CD8-positive, alpha-beta memory T cell (primary cell): ENCODE data around the gene TBC1D2B. TPM values are rescaled to one million over a fixed set of nuclear protein-coding genes. Genes with fewer than 3 reads are reported as not detected.

ENCODE experiments used
- CTCF ChIA-PET: fragments of 350-600 bp; sonication (Branson Sonifier 250); formaldehyde crosslinking; loops from one replicate; lab custom pipeline; 2021; ENCODE audit warnings: antibody characterized with exemption; lab: Charles Lee
- POLR2A ChIA-PET: fragments of 350-600 bp; sonication (Branson Sonifier 250); formaldehyde crosslinking; loops from one replicate; lab custom pipeline; 2021; ENCODE audit warnings: antibody characterized with exemption; lab: Charles Lee
- DNase-seq, 5 donors: peaks; one replicate each; pipeline versions ENCODE4 v3.0.0 to v3.0.0-alpha.2; 2020 to 2022; ENCODE audit warnings: mixed read lengths in 1 of 5
- H3K27ac ChIP-seq: one replicate; pipeline ENCODE4 v1.7.0; 2013; ENCODE audit warnings: low read depth, mild to moderate bottlenecking, low read length, moderate library complexity
- H3K27me3 ChIP-seq: 2 replicates; pipeline ENCODE4 v1.7.0; 2013; ENCODE audit warnings: low read length, mild to moderate bottlenecking; ENCODE audit not compliant: insufficient read depth, poor library complexity, severe bottlenecking
- H3K36me3 ChIP-seq: 2 replicates; pipeline ENCODE4 v1.7.0; 2013; ENCODE audit warnings: mild to moderate bottlenecking, low read length, moderate library complexity; ENCODE audit not compliant: insufficient read depth
- H3K4me1 ChIP-seq: 2 replicates; pipeline ENCODE4 v1.7.0; 2013; ENCODE audit warnings: mild to moderate bottlenecking, low read length, moderate library complexity; ENCODE audit not compliant: insufficient read depth
- H3K4me3 ChIP-seq: 2 replicates; pipeline ENCODE4 v1.7.0; 2013; ENCODE audit warnings: mild to moderate bottlenecking, low read length
- H3K9me3 ChIP-seq: 2 replicates; pipeline ENCODE4 v1.7.0; 2013; ENCODE audit warnings: mild to moderate bottlenecking, low read length
- H3K27ac Mint-ChIP-seq, 8 donors: one replicate each; pipeline ENCODE4 v1.8.0; 2020 to 2021; ENCODE audit warnings: mixed read lengths in 8 of 8, mild to moderate bottlenecking in 6 of 8, inconsistent platforms in 3 of 8, moderate library complexity in 3 of 8
- H3K27me3 Mint-ChIP-seq, 2 donors: one replicate each; pipeline ENCODE4 v1.8.0; 2020 to 2021; ENCODE audit warnings: mixed read lengths in 2 of 2, mild to moderate bottlenecking in 1 of 2, moderate library complexity in 1 of 2
- H3K36me3 Mint-ChIP-seq, 3 donors: one replicate each; pipeline ENCODE4 v1.8.0; 2020 to 2021; ENCODE audit warnings: mixed read lengths in 3 of 3, inconsistent platforms in 1 of 3, mild to moderate bottlenecking in 1 of 3
- H3K4me1 Mint-ChIP-seq, 3 donors: one replicate each; pipeline ENCODE4 v1.8.0; 2020 to 2021; ENCODE audit warnings: mixed read lengths in 3 of 3, inconsistent platforms in 1 of 3, mild to moderate bottlenecking in 1 of 3
- H3K4me3 Mint-ChIP-seq, 7 donors: one replicate each; pipeline ENCODE4 v1.8.0; 2020 to 2021; ENCODE audit warnings: mixed read lengths in 7 of 7, mild to moderate bottlenecking in 6 of 7, moderate library complexity in 4 of 7, inconsistent platforms in 2 of 7
- H3K9me3 Mint-ChIP-seq, 5 donors: one replicate each; pipeline ENCODE4 v1.8.0; 2020 to 2022; ENCODE audit warnings: mixed read lengths in 5 of 5, mild to moderate bottlenecking in 3 of 5, moderate library complexity in 2 of 5, inconsistent platforms in 1 of 5
- polyA plus RNA-seq: library from polyadenylated mRNA; unstranded; fragments of 300-500 nt; fragmentation: Illumina TruSeq; gene quantifications from one replicate; pipeline ENCODE4 v1.2.3, GENCODE V29; 2021
- total RNA-seq, 2 experiments: library from RNA; stranded (reverse); gene quantifications; one replicate each; pipeline ENCODE4 v1.2.3, GENCODE V29; 2021

Gene TBC1D2B
- total and polyA plus RNA-seq, 3 experiments from 2014 or later, result 26.4 to 41.1 (median 40.1) TPM

GRCh38 chr15:78063970-78064385 lies 13.5 kb downstream of the TBC1D2B start:
- Histone ChIP-seq H3K27me3 (no peaks in the 10 kb centered on the region), H3K27ac (no peak overlapping the region), H3K4me1 (peaks cover 95% of the 10 kb centered on the region), H3K9me3 (no peaks in the 10 kb centered on the region), H3K36me3 (no peaks in the 10 kb centered on the region), H3K4me3 (no peak overlapping the region)
- CTCF ChIA-PET, result no interaction called here
- H3K36me3 Mint-ChIP-seq, result peaks cover 0 to 5% (median 0%) of the 10 kb centered on the region in 3 donors
- peaks cover 16 to 23% (median 19%) of the 10 kb centered on the region in 3 donors for H3K4me1 Mint-ChIP-seq
- no peak overlapping the region for H3K27ac Mint-ChIP-seq
- DNase-seq, result no peak
- no peak overlapping the region for H3K4me3 Mint-ChIP-seq
- POLR2A ChIA-PET, result interaction anchor here (2.4 kb wide), 1 partner anchor 13 kb away, joined by 14 read pairs; no protein-coding TSS in a partner anchor
- H3K9me3 Mint-ChIP-seq, result no peaks in the 10 kb centered on the region
- H3K27me3 Mint-ChIP-seq, result no peaks in the 10 kb centered on the region

- Histone ChIP-seq H3K4me1 (peaks cover 95% of the 10 kb centered on the region), H3K27ac (no peak overlapping the region), H3K9me3 (no peaks in the 10 kb centered on the region), H3K27me3 (no peaks in the 10 kb centered on the region), H3K4me3 (no peak overlapping the region), H3K36me3 (no peaks in the 10 kb centered on the region)
- H3K27ac Mint-ChIP-seq, result peak overlapping the region in 5 of 8 donors; percentile 25 to 94 (median 76)
- H3K27me3 Mint-ChIP-seq, result no peaks in the 10 kb centered on the region
- peaks cover 0 to 5% (median 0%) of the 10 kb centered on the region in 3 donors for H3K36me3 Mint-ChIP-seq
- CTCF ChIA-PET, result interaction anchor here (2.3 kb wide), 1 partner anchor 12 kb away, joined by 21 read pairs; no protein-coding TSS in a partner anchor
- DNase-seq, result no peak
- no peaks in the 10 kb centered on the region for H3K9me3 Mint-ChIP-seq
- POLR2A ChIA-PET, result interaction anchor here (1.9 to 2.4 kb wide), 2 partner anchors 13 to 20 kb away, joined by 5 to 14 read pairs; no protein-coding TSS in a partner anchor
- peak overlapping the region in 4 of 7 donors; percentile 20 to 90 (median 35) for H3K4me3 Mint-ChIP-seq
- H3K4me1 Mint-ChIP-seq, result peaks cover 24 to 30% (median 26%) of the 10 kb centered on the region in 3 donors
Measured at GRCh38 chr15:78063217-78063616, 14.3 kb downstream of the TBC1D2B start.

DNA sequence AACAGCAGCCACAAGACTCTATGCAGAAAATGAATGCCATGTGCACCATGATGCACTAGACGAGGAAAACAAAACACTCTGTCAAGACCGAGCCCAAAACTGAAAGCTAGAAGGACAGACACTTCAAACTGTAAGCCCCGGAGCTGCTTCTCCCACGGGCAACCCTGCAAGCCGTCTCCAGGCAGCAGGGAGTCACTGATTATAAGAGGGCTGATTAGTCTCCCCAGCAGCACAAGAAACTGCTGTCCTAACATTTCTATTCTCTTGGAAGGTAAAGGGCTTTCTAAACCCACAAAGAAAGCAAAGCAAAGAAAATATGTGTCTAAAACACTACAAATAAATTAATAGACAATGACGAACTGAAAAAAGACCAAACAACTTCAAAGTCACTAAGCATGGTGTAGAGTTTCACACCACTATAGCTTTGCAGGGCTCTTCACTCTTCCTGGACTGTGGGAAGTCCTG lies 15.5 kb downstream of the TBC1D2B start:
- H3K4me1 Mint-ChIP-seq, result peaks cover 35 to 41% (median 39%) of the 10 kb centered on the region in 3 donors

DNA sequence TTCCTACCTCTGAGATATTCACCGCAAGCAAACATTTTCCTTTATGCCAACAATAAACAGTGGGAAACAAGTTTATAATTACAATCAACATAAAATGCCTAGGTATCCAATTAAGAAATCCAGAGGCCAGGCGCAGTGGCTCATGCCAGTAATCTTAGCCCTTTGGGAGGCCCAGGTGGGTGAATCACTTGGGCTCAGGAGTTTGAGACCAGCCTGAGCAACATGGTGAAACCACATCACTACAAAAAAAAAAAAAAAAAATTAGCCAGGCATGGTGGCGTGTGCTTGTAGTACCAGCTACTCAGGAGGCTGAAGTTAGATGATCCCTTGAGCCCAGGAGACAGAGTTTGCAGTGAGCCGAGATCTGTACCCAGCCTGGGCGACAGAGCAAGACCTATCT lies 17.3 kb downstream of the TBC1D2B start:
- no peaks in the 10 kb centered on the region for H3K27me3 ChIP-seq
- H3K4me1 ChIP-seq, result peaks cover 94% of the 10 kb centered on the region
- H3K4me3 ChIP-seq, result no peak overlapping the region
- no peak overlapping the region for H3K27ac ChIP-seq
- Mint-ChIP-seq H3K27ac (peak overlapping the region; percentile 43 to 89 (median 78)), H3K4me1 (peaks cover 53 to 59% (median 56%) of the 10 kb centered on the region in 3 donors), H3K4me3 (peak overlapping the region in 4 of 7 donors; percentile 7 to 45 (median 14)), H3K9me3 (no peaks in the 10 kb centered on the region), H3K27me3 (no peaks in the 10 kb centered on the region), H3K36me3 (peaks cover 0 to 1% (median 0%) of the 10 kb centered on the region in 3 donors)
- peak in 1 of 5 donors; percentile 13 for DNase-seq
- CTCF ChIA-PET, result interaction anchor here (1.5 to 2.9 kb wide), 5 partner anchors 9 to 135 kb away, joined by 4 to 15 read pairs (median 13); no protein-coding TSS in a partner anchor
- H3K9me3 ChIP-seq, result no peaks in the 10 kb centered on the region
- POLR2A ChIA-PET, result interaction anchor here (2.2 kb wide), 1 partner anchor 10 kb away, joined by 8 read pairs; no protein-coding TSS in a partner anchor
- H3K36me3 ChIP-seq, result no peaks in the 10 kb centered on the region

More for the DNA sequence above, 15.5 kb downstream of the TBC1D2B start:
- Mint-ChIP-seq H3K9me3 (no peaks in the 10 kb centered on the region), H3K27me3 (no peaks in the 10 kb centered on the region), H3K4me3 (peak overlapping the region; percentile 75 to 93 (median 81)), H3K27ac (peak overlapping the region in 5 of 8 donors; percentile 92 to 98 (median 93)), H3K36me3 (peaks cover 0 to 5% (median 0%) of the 10 kb centered on the region in 3 donors)
- H3K4me3 ChIP-seq, result peak overlapping the region; percentile 42
- ChIA-PET CTCF (interaction anchor here (1.0 to 2.3 kb wide), 6 partner anchors 9 to 28 kb away, joined by 3 to 21 read pairs (median 4); no protein-coding TSS in a partner anchor), POLR2A (interaction anchor here (1.2 to 2.4 kb wide), 4 partner anchors 9 to 27 kb away, joined by 3 to 14 read pairs (median 4); no protein-coding TSS in a partner anchor)
- peak in 3 of 5 donors; percentile 41 to 58 (median 45) for DNase-seq
- no peaks in the 10 kb centered on the region for H3K27me3 ChIP-seq
- H3K9me3 ChIP-seq, result no peaks in the 10 kb centered on the region
- peaks cover 94% of the 10 kb centered on the region for H3K4me1 ChIP-seq
- H3K36me3 ChIP-seq, result no peaks in the 10 kb centered on the region
- peak overlapping the region; percentile 45 for H3K27ac ChIP-seq

- Histone ChIP-seq H3K4me1 (peaks cover 94% of the 10 kb centered on the region), H3K4me3 (no peak overlapping the region), H3K27me3 (no peaks in the 10 kb centered on the region), H3K27ac (no peak overlapping the region), H3K9me3 (no peaks in the 10 kb centered on the region), H3K36me3 (no peaks in the 10 kb centered on the region)
- DNase-seq, result peak in 1 of 5 donors; percentile 30
- peak overlapping the region in 4 of 7 donors; percentile 6 to 19 (median 12) for H3K4me3 Mint-ChIP-seq
- H3K4me1 Mint-ChIP-seq, result peaks cover 62 to 68% (median 66%) of the 10 kb centered on the region in 3 donors
- POLR2A ChIA-PET, result interaction anchor here (0.5 to 2.2 kb wide), 4 partner anchors 9 to 18 kb away, joined by 3 to 8 read pairs (median 6); no protein-coding TSS in a partner anchor
- H3K27ac Mint-ChIP-seq, result peak overlapping the region; percentile 76 to 89 (median 82)
- H3K36me3 Mint-ChIP-seq, result no peaks in the 10 kb centered on the region
- H3K27me3 Mint-ChIP-seq, result no peaks in the 10 kb centered on the region
- no peaks in the 10 kb centered on the region for H3K9me3 Mint-ChIP-seq
- CTCF ChIA-PET, result interaction anchor here (0.9 to 2.9 kb wide), 7 partner anchors 8 to 136 kb away, joined by 3 to 15 read pairs (median 9); no protein-coding TSS in a partner anchor
Measured at GRCh38 chr15:78059110-78059839, 18.2 kb downstream of the TBC1D2B start.

DNA sequence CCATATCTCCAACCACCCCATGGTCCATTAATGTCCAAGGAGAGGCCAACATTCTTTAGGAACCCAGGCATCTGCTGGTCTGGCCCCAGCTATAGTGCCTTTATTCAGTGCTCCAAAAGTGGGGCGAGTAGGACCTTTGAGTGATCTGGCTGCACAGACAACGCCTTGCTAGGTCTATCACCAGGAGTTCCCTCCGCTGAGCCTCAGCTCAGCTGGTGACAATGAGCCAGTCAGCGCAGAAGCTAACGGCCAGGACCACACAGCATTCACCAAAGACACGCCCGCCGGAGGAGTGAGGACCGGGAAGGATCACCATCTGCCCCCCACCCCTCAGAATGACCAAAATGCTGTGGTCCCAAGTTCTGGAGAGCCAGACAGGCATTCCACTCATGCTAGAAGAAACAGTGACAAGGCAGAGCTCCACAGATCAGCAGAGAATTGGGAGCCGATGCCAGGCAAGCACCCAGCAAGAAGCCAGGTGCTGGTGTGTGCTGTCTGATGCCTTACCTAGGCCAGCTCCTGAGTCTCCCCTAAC lies 19.0 kb downstream of the TBC1D2B start:
- H3K4me1 Mint-ChIP-seq, result peaks cover 70 to 75% (median 74%) of the 10 kb centered on the region in 3 donors
- no peaks in the 10 kb centered on the region for H3K27me3 ChIP-seq
- H3K27me3 Mint-ChIP-seq, result no peaks in the 10 kb centered on the region
- H3K9me3 Mint-ChIP-seq, result no peaks in the 10 kb centered on the region
- peak overlapping the region; percentile 77 to 99 (median 86) for H3K27ac Mint-ChIP-seq
- POLR2A ChIA-PET, result interaction anchor here (0.5 to 2.2 kb wide), 5 partner anchors 8 to 18 kb away, joined by 3 to 8 read pairs (median 3); no protein-coding TSS in a partner anchor
- no peaks in the 10 kb centered on the region for H3K9me3 ChIP-seq
- H3K27ac ChIP-seq, result no peak overlapping the region
- H3K4me1 ChIP-seq, result peaks cover 91% of the 10 kb centered on the region
- H3K36me3 Mint-ChIP-seq, result peaks cover 0 to 7% (median 0%) of the 10 kb centered on the region in 3 donors
- H3K4me3 ChIP-seq, result no peak overlapping the region
- H3K4me3 Mint-ChIP-seq, result peak overlapping the region in 5 of 7 donors; percentile 3 to 19 (median 16)
- DNase-seq, result peak in 1 of 5 donors; percentile 25
- H3K36me3 ChIP-seq, result no peaks in the 10 kb centered on the region
- CTCF ChIA-PET, result interaction anchor here (1.1 to 2.9 kb wide), 5 partner anchors 8 to 50 kb away, joined by 3 to 15 read pairs (median 13); no protein-coding TSS in a partner anchor

- H3K27ac ChIP-seq, result no peak overlapping the region
- Mint-ChIP-seq H3K4me3 (peak overlapping the region in 1 of 7 donors; percentile 16), H3K27ac (peak overlapping the region; percentile 77 to 99 (median 84)), H3K27me3 (no peaks in the 10 kb centered on the region), H3K4me1 (peaks cover 77 to 82% (median 81%) of the 10 kb centered on the region in 3 donors), H3K36me3 (peaks cover 0 to 14% (median under 1%) of the 10 kb centered on the region in 3 donors), H3K9me3 (no peaks in the 10 kb centered on the region)
- ChIA-PET CTCF (interaction anchor here (2.4 to 2.8 kb wide), 2 partner anchors 11 to 51 kb away, joined by 9 to 13 read pairs; no protein-coding TSS in a partner anchor), POLR2A (interaction anchor here (0.5 to 2.2 kb wide), 2 partner anchors 10 to 12 kb away, joined by 3 to 8 read pairs; no protein-coding TSS in a partner anchor)
- DNase-seq, result peak in 1 of 5 donors; percentile 8
- no peaks in the 10 kb centered on the region for H3K27me3 ChIP-seq
- no peak overlapping the region for H3K4me3 ChIP-seq
- H3K36me3 ChIP-seq, result no peaks in the 10 kb centered on the region
- no peaks in the 10 kb centered on the region for H3K9me3 ChIP-seq
- peaks cover 91% of the 10 kb centered on the region for H3K4me1 ChIP-seq
Measured at GRCh38 chr15:78057803-78058202, 19.7 kb downstream of the TBC1D2B start.
